DLD1 (cell line): ENCODE results near the gene BATF.

Source experiments
- in situ Hi-C: cut with HindIII; loops from 2 replicates; pipeline ENCODE4 v1.10.0; 2017; ENCODE audit warnings: low sequenced_read_pairs

The BATF gene

DNA sequence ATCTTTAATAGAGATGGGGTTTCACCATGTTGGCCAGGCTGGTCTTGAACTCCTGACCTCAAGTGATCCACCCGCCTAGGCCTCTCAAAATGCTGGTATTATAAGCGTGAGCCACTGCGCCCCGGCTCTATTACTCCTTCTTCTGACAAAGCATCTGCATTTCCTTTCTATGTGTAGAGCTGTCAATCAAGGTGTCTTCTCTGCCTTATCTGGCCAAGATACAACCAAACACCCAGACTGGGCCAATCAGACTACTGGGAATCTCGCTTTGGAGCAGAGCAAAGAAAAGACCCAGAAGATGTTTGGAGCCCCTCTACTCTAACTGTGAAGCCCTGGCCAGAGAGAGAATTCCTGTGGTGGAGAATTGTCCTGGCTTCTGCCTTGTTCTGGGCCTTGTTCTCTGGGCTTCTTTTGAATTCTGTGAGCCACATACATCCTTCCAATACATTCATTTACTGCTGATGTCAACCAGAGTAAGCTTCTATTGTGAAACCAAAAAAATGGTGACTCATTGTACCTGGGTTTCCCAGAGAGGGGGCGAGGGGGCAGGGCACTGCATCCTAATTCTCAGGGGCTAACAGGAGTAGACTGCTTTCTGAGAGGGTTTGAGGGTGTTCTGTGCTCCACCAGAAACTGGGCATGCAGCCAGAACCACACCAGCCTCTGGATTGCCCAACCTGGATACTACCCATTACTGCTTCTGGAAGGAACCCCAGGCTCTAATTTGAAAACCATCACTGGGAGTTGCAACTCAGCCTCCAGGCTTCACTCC, 37.4 kb downstream of the BATF start:
- in situ Hi-C loops: no loop called here

DNA sequence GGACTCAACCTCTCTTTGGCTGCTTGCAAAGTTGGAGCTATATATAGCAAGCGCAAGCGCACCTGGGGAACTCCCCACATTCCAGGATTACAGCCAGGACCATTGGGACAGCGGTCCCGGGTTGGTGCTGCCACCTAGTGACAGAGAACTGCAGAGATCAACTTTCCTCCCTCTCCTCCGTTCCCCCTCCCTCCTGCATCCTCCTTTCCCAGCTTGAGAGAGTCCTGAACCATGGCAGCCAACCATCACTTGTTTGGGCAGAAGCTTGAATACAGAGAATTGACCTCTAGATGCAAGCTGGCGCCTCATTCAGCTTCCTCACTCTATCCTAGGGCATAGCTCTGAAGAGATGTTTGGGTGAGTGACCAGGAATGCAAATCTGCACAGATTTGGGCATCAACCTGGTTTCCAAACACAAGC, 38.8 kb downstream of the BATF start:
- in situ Hi-C loops: no loop called here

DNA sequence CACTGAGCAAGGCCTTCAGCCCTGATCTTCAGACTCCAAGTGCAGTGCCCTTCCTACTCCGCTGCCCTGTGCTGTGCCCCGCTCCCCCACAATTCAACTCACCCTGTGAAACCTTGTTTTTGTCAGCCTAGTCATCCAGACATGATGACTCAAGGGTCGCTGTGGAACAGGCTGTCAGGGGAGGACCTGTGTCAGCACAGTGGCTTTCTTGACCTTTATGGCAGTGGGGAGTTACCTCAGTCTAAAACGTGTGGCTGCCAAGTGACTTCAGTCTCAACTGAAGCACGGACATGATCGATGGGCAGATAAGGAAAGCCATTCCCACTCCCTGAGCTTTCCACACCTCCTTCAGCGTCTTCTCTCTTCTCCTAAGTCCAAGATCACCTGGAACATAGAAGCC, 39.8 kb downstream of the BATF start:
- in situ Hi-C loops: no loop called here

DNA sequence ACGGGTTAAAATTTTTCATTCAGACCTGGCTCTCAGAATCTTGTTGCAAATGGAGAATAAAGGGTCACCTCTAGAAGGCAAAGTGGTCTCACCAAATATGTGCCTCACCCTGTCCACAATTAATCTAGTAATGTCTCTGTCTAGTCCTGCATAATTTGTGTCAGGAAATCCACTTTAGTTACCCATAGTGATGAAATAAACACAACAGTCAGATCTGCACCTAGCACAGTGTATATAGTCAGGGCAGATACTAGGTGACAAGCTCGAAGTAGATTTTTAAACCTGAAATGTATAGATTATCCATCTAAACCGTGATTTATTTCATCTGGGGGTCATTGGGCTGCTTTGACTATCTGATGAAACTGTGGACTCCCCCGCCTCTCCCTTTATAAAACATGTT, 40.2 kb downstream of the BATF start:
- in situ Hi-C loops: no loop called here

DNA sequence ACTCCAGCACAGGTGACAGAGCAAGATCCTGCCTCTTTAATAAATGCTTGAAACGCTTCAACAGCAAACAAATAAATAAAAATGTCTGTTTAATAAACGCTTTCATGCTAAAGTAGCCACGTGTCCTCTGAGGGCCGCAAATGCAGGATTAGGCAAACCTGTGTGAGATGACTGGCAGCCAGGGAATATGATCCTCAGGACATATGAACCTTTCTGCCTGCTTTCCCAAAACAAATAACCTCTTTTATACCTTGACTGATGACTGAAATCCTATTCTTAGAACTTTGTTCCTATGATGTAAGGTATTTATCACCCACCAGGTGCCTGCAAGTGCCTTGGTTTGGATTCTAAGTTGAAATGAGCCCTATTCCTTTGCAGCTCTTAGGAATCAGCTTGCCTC, 41.7 kb downstream of the BATF start:
- in situ Hi-C loops: no loop called here

DNA sequence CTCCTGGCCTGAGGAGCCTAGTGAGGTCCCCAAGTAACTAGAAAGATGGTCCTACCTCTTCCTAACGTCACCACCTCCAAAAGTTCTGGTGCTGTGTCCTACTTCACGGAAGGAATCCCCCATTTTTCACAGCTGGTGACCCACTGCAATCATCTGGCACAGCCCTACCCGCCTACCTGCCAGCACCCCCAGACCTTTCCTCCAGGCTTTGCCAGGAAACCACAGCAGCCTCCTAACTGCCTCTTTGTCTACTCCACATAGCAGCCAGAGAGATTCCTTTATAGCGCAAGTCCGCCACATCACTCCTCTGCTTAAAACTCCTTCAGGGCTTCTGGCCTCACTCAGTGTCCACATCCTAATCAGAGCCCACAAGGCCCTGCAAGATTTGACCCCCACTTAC, 42.8 kb downstream of the BATF start:
- in situ Hi-C loops: no loop called here

DNA sequence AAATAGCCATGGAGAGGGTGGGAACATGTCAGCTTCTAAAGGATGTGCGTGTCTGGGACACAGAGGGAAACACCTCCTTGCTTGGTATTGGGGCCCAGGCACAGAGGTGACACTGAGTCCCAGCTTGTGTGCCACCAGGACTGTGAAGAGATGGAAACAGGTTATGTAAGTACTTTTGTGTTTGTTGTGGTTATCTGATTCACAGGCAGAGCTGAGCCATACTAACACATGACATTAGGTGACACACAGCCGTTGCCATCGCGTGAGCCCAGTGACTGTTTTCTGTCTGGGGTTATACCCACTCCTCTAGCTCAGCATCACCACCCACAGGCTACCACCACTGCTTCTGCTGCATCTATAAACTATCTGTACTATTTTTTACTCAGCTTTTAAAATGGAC, 44.1 kb downstream of the BATF start:
- in situ Hi-C loops: no loop called here

DNA sequence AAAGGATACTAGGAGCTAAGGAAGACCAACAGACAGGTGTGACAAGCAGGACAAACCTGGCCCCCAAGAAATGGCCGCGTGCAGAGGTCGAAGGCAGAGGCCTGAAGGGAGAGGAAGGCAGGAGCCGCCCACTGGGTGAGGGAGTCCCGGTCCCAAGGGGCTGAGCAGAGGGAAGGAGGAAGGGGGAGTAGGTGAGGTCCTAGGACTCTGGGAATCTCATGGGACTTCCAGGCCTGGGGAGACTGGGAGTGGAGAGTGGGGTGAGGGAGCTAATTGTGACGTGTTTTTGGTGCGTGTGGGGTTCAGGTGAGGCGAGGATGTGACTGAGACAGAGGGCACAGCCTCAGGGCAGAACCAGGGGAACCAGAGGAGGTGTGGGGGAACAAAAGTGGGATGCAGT, 44.5 kb downstream of the BATF start:
- in situ Hi-C loops: no loop called here

DNA sequence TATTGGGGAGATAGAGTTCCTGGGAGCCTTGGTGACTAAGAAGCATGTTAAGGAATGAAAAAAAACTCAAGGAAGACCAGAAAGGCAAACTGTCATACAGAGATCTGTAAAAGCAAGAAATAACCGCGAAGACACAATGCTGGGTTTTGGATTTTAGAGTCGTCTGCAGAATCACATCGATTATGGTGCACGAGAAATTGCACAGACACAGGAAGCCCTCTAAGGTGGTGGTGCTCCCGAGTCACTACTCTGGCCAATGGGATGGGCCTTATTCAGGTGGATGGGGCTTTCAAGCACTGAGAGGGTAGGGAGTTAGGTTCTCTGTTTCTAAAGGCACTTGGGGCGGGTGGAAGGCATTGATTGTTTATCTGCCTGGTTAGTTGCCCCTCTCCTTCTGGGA, 45.9 kb downstream of the BATF start:
- in situ Hi-C loops: no loop called here

DNA sequence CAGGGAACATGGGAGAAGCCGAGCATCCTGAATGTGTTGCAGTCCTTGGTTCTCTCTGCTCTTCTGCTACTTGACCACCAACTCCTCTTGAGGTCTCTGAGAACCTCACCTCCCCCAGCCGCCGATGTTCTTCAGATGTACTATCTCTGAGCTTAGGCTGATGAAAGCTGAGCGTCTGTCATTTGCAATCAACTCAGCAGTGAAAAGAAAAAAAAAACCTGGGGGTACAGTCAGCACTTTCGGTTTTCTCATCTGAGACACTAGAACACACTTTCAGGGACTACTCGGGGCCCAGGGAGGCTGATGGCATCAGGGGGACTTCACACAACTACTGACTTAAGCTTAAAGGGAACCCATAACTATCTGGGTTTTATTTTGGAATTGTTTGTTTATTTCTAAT, 46.5 kb downstream of the BATF start:
- in situ Hi-C loops: no loop called here

DNA sequence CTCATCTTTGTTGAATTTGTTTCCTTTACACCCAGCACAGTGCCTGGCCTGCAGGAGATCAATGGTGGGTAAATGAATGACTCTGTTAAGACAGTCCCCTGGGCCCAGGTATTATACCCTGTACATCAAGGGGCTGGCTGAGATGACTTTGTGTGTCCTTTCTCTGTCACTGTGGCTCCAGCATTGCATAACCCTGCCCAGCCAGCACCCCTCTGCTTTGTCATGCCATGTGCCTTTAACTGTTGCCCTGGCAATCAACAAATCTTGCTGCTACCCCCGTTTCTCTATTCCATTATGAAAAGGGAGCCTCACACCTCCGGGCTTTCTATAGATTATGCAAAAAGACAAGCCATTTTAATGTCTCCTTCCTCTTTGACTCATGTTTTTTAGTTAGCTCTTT, 48.5 kb downstream of the BATF start:
- in situ Hi-C loops: no loop called here

DNA sequence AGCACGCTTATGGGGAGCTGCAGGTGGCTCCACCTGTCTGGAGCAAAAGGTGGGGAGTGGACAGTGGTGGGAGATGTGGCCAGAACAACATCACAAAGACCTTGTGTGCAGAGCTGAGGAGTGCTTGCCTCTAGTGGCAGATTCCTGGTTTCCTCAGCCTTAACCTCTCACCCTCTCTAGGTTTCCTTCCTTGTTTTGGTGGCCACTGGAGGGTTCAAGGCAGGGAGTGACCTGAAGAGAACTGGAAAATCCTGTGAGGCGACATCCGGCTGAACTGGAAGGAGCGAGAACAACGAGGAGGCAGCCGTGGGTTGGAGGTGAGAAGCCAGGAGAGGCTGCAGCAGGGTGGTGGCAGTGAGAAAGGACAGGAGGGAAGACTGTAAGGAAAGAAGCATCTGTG, 49.8 kb downstream of the BATF start:
- in situ Hi-C loops: no loop called here

DNA sequence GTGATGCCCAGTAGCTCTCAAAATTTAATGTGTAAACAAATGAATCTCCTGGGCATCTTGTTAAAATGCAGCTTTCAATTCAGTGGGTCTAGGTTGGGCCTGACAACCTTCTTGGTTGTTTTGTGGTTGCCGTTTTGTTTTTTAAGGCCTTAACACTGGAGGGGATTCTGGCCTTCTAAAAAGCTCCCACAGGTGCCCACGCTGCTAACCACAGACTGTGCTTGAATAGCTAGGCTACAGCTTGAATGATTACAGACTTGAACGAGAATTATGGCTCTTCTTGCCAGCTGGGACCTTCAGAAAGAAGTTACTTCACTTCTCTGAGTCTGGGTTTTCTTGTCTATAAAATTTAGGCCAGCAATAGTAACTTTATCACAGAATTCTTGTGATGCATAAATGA, 54.8 kb downstream of the BATF start:
- in situ Hi-C loops: no loop called here

DNA sequence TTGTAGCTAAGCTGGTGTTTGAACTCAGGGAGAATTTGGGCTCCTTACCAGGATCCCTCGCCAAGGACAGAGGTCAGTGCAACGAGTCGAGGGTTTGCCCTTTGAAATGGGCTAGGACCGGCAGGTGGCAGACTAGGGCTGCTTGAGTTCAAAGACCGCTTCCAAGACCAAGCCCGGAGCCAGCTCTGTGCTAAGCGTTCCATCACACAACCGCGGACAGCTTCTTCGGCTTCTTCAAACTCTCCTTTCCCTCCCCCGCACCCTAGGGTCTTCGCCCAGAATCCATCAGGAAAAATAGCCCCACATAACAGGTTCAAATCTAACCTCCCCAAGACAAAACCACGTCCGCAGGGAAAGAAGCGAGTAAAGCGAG, 55.4 kb downstream of the BATF start:
- in situ Hi-C loops: no loop called here

DNA sequence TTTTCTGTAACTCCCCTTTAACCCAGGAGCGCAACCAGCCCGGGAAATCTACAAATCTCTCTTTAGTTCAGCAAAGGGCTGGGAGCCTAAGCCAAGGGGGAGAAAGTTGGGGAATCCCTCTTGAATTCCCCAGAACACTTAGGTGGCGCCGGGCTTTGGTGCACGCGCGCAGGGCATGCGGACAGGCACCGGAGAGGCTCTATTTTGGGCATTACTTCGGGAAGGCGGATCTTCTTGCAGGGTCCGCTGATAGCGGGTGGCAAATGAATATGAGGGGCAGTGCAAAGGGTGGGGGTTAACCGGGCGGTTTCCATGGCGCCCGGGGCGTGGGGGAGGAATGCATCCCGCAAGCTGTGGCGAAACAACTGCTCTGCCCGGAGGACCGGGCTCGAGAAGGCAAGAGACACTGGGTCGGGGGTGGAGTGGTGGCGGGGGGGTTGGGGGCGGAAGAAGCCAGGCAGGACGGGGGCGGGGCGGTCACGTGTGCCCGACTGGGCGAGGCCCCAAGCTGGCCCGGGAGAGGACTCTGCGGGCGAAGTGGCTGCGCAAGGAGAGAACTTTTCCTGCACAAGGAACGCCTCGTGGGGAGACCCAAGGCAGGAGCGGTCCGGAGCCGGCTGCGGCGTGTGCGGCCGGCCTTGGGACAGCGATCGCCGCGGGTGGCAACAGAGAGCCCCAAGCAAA, 56.0 kb downstream of the BATF start, which contains the start of gene FLVCR2:
TSS of gene FLVCR2 (plus strand) at position 519 of the 684 bp plus-strand sequence. CDS start 353 bp downstream, outside the sequence.
- in situ Hi-C loops: no loop called here

DNA sequence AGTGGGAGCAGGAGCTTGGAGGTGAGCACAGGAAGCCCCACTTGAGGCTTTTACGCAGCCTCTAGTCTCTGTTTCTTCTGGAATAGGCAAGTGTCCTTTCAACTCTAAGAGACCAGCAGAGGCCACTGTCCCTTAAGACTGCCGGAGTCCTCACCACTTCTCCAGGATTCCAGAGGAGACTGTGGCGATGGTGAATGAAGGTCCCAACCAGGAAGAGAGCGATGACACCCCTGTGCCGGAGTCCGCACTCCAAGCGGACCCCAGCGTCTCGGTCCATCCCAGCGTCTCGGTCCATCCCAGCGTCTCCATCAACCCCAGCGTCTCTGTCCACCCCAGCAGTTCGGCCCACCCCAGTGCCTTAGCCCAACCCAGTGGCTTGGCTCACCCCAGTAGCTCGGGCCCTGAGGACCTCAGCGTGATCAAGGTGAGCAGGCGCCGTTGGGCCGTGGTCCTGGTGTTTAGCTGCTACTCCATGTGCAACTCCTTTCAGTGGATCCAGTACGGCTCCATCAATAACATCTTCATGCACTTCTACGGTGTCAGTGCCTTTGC, 56.6 kb downstream of the BATF start:
- in situ Hi-C loops: no loop called here

DNA sequence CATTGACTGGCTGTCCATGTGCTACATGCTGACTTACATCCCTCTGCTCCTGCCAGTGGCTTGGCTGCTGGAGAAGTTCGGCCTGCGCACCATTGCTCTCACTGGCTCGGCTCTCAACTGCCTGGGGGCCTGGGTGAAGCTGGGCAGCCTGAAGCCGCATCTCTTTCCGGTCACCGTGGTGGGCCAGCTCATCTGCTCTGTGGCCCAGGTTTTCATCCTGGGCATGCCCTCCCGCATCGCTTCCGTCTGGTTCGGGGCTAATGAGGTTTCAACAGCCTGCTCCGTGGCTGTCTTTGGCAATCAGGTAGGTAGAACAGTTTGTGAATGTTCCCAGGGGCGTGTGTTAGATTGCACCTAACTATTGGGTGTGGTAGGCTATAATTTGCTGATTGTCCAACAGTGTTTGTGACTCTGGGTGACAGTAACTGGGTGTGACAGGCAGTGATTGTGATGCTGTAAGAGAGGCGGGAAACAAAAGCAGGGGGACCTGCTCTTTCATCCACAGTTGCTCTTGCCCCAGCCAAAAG, 57.1 kb downstream of the BATF start:
- in situ Hi-C loops: no loop called here

DNA sequence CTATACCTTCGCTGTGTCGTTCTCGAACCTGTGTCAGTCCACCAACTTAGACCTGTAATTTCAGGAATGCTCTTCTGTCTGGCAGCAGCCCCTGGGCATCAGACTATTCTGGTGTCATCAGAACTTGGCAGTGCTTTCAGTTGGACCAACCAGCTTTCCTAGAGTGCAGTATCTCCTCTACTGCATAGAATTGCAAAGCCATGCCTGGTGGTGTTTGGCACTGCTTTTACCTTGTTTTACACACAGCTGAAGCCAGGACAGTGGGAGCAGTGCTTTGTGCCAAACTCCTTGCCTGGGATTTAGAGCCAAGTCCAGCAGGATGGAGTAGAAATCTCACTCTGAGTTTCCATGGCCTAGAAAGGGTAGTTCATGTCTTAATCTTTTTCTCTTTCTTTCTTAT, 57.6 kb downstream of the BATF start:
- in situ Hi-C loops: no loop called here

DNA sequence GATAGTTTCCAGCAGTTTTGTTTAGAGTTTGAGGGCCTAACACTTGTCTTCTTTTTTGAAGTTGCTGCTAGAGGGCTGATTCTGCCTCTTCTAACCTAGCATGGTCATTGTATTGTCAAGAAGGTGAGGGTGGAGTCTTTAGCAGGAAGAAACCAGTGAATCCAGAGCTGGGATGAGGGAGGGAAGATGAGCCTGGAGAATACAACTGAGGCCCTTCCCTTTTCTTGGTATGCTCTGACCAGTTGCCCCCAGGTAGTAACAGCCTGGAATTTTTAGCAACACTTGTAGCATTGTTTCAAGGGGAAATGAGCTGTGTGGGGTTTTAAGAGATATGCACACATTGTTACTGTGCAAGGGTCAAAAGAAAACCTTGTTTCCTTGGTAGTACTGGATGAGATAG, 65.1 kb downstream of the BATF start:
- in situ Hi-C loops: no loop called here

DNA sequence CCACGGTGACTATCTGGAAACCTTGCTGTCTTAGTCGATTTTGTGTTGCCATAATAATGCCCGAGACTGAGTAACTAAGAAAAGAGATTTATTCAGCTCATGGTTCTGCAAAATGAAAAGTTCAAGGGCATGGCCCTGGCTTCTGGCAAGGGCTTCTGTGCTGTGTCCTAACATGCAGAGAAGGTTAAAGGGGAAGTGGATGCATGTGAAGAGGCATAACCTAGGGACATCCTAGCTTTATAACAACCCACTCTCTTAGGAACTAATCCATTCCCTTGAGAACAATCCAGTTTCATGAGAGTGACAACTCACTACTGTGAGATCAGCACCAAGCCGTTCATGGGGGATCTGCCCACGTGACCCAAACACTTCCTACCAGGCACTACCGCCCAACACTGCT, 67.7 kb downstream of the BATF start:
- in situ Hi-C loops: no loop called here

DNA sequence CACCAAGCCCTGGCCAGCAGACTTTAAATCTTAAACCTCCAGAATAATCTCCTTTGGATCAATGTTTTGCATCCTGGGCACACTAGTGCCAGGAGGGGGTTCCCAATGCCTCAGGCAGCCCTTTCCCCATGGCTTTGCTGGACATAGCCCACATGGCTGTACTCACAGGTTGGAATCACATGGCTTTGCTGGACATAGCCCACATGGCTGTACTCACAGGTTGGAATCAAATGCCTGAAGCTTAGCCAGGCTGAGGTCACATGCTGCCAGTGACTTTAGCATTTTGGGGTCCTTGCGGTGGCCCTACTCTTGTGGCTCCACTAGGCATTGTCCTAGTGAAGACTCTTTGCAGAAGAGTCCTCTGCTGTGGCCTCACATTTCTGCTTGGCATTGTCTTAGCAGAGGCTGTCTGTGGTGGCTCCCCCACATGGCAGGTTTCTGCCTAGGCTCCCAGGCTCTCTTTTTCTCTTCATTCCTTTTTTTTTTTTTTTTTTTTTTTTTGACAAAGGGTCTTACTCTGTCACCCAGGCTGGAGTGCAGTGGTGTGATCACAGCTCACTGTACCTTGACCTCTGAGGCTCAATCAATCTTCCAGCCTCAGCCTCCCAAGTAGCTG, 69.2 kb downstream of the BATF start:
- in situ Hi-C loops: no loop called here
